HepG2 (cell line): ENCODE results near the gene SIRPA.

Source experiments
- E2F5 ChIP-seq: sonication (generic); formaldehyde crosslinking; conservative IDR thresholded peaks from 2 replicates; pipeline ENCODE4 v1.4.0; 2020; ENCODE audit warnings: missing genetic modification reagents
- GFI1 ChIP-seq: sonication (generic); formaldehyde crosslinking; IDR thresholded peaks from 2 replicates; pipeline ENCODE4 v1.5.0; 2020; ENCODE audit warnings: missing genetic modification reagents, mild to moderate bottlenecking, borderline replicate concordance
- GTF2F1 ChIP-seq: fragments of 150-350 bp; IDR thresholded peaks from 2 replicates; pipeline ENCODE4 v1.6.1; 2014; ENCODE audit warnings: low read length
- MATR3 ChIP-seq: sonication (generic); formaldehyde crosslinking; IDR thresholded peaks from 2 replicates; pipeline ENCODE4 v1.4.0; 2020; ENCODE audit warnings: missing genetic modification reagents
- MEIS1 ChIP-seq: sonication (generic); formaldehyde crosslinking; IDR thresholded peaks from 2 replicates; pipeline ENCODE4 v1.9.0; 2021; ENCODE audit warnings: mild to moderate bottlenecking, missing genetic modification reagents, moderate library complexity, borderline replicate concordance
- TAF1 ChIP-seq: sonication (generic); formaldehyde crosslinking; IDR thresholded peaks from 2 replicates; pipeline ENCODE4 v1.4.0; 2020; ENCODE audit warnings: missing genetic modification reagents
- TCF12 ChIP-seq, 2 experiments: fragments of 450-650 bp in 1 of 2; sonication (generic) in 1 of 2; formaldehyde crosslinking in 1 of 2; IDR thresholded peaks; 2 replicates each; pipeline versions ENCODE4 v1.6.1 to v1.8.0; 2017 to 2022; ENCODE audit warnings: antibody characterized with exemption in 1 of 2, mild to moderate bottlenecking in 1 of 2, missing genetic modification reagents in 1 of 2, moderate library complexity in 1 of 2
- ZNF121 ChIP-seq: sonication (generic); formaldehyde crosslinking; IDR thresholded peaks from 2 replicates; pipeline ENCODE4 v1.5.0; 2020; ENCODE audit warnings: mild to moderate bottlenecking, missing genetic modification reagents
- ZNF496 ChIP-seq: sonication (generic); formaldehyde crosslinking; IDR thresholded peaks from 2 replicates; pipeline ENCODE4 v1.8.1; 2023; ENCODE audit warnings: mild to moderate bottlenecking, moderate library complexity, missing genetic modification reagents; ENCODE audit not compliant: insufficient replicate concordance
- TF ChIP-seq, protein P1 (sequence below): sonication (generic); formaldehyde crosslinking; IDR thresholded peaks from 2 replicates; pipeline ENCODE4 v1.5.0; 2020; ENCODE audit warnings: mild to moderate bottlenecking, missing genetic modification reagents, moderate library complexity

GRCh38 chr20:1876217-1876921 lies 18.8 kb upstream of the SIRPA start:
- TF ChIP-seq TCF12 (IDR thresholded peaks at IDR 0.05) (no peak), TCF12 (CRISPR knock-in tag; IDR thresholded peaks at IDR 0.05) (no peak), MEIS1 (no peak), GFI1 (no peak), E2F5 (CRISPR knock-in tag) (no peak), ZNF121 (no peak), MATR3 (CRISPR knock-in tag) (no peak), ZNF496 (CRISPR knock-in tag) (no peak), GTF2F1 (no peak), TAF1 (CRISPR knock-in tag) (no peak)
- TF ChIP-seq, protein P1, sequence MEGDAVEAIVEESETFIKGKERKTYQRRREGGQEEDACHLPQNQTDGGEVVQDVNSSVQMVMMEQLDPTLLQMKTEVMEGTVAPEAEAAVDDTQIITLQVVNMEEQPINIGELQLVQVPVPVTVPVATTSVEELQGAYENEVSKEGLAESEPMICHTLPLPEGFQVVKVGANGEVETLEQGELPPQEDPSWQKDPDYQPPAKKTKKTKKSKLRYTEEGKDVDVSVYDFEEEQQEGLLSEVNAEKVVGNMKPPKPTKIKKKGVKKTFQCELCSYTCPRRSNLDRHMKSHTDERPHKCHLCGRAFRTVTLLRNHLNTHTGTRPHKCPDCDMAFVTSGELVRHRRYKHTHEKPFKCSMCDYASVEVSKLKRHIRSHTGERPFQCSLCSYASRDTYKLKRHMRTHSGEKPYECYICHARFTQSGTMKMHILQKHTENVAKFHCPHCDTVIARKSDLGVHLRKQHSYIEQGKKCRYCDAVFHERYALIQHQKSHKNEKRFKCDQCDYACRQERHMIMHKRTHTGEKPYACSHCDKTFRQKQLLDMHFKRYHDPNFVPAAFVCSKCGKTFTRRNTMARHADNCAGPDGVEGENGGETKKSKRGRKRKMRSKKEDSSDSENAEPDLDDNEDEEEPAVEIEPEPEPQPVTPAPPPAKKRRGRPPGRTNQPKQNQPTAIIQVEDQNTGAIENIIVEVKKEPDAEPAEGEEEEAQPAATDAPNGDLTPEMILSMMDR (CRISPR knock-in tag), result no peak
